Stomach (tissue), 4 donors: ENCODE results near the gene PTPRF.

ENCODE experiments used
- EP300 ChIP-seq: sonication (generic); formaldehyde crosslinking; IDR thresholded peaks from one replicate; pipeline ENCODE4 v1.6.1; 2017; ENCODE audit warnings: antibody characterized with exemption
- POLR2A ChIP-seq, 4 donors: fragments of 450-650 bp; IDR thresholded peaks; one replicate each; pipeline ENCODE4 v1.6.1; 2016; ENCODE audit warnings: antibody characterized with exemption in 4 of 4, control low read depth in 2 of 4, mild to moderate bottlenecking in 1 of 4, moderate library complexity in 1 of 4
- TF ChIP-seq, protein P1 (sequence below), 7 experiments: fragments of 450-650 bp in 4 of 7; fragments of 200-600 bp in 3 of 7; sonication (generic) in 3 of 7; IDR thresholded peaks; one replicate each; pipeline ENCODE4 v1.5.1; 2016 to 2019; ENCODE audit warnings: antibody characterized with exemption in 7 of 7, control low read depth in 2 of 7, mild to moderate bottlenecking in 1 of 7

DNA sequence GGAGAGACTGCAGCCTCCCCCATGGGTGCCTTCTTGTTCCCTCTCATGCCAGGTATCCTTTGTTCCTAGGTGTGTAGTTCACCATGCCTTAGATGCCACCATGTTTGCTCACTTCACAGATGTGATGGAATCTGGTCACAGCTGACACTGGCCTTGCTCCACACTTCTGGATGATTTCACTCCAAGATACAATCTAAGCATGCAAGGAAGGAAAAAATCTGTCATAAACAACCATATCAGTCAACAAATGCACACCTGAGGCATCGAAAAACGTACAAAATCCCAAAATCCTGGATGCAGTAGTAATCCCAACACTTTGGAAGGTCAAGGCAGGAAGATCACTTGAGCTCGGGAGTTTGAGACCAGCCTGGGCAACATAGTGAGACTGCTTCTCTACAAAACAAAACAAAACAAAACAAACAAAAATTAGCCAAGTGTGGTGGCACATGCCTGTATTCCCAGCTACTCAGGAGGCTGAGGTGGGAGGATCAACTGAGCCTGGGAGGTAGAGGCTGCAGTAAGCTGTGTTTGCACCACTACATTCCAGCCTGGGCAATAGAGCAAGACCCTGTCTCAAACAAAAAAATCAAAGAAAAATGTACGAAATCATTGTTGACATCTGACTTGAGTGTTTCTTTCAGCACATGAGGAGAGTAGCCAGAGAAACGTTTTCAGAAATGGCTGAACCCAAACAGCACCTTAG is 17.1 kb upstream of the PTPRF start:
- TF ChIP-seq POLR2A (IDR thresholded peaks at IDR 0.05) (no peak), EP300 (no peak)
- TF ChIP-seq, protein P1, sequence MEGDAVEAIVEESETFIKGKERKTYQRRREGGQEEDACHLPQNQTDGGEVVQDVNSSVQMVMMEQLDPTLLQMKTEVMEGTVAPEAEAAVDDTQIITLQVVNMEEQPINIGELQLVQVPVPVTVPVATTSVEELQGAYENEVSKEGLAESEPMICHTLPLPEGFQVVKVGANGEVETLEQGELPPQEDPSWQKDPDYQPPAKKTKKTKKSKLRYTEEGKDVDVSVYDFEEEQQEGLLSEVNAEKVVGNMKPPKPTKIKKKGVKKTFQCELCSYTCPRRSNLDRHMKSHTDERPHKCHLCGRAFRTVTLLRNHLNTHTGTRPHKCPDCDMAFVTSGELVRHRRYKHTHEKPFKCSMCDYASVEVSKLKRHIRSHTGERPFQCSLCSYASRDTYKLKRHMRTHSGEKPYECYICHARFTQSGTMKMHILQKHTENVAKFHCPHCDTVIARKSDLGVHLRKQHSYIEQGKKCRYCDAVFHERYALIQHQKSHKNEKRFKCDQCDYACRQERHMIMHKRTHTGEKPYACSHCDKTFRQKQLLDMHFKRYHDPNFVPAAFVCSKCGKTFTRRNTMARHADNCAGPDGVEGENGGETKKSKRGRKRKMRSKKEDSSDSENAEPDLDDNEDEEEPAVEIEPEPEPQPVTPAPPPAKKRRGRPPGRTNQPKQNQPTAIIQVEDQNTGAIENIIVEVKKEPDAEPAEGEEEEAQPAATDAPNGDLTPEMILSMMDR (IDR thresholded peaks at IDR 0.05): no peak
